CD4-positive, alpha-beta T cell (primary cell): ENCODE measurements around the gene DOCK9. TPM values are rescaled to one million over a fixed set of nuclear protein-coding genes. Genes with fewer than 3 reads are reported as not detected.

Experiments used
- ATAC-seq: fragments of 200-7000 bp; cut with Tn5 transposase; one replicate; pipeline ENCODE4 v1.10.0; 2022; ENCODE audit warnings: mild to moderate bottlenecking; ENCODE audit not compliant: poor library complexity
- CTCF ChIA-PET: fragments of 350-600 bp; sonication (Branson Sonifier 250); formaldehyde crosslinking; loops from one replicate; lab custom pipeline; 2021; ENCODE audit warnings: antibody characterized with exemption, inconsistent platforms; lab: Charles Lee
- POLR2A ChIA-PET: fragments of 350-600 bp; sonication (Branson Sonifier 250); formaldehyde crosslinking; loops from one replicate; lab custom pipeline; 2021; ENCODE audit warnings: antibody characterized with exemption, inconsistent platforms; lab: Charles Lee
- DNase-seq, 14 experiments: peaks; one replicate each; pipeline ENCODE4 v3.0.0-alpha.2; 2013 to 2020; ENCODE audit warnings: mixed read lengths in 2 of 14
- H3K27ac ChIP-seq, 2 donors: one replicate each; pipeline versions ENCODE4 v1.5.1 to v1.7.0; 2013; ENCODE audit warnings: low read length in 2 of 2, low read depth in 1 of 2, mild to moderate bottlenecking in 1 of 2
- H3K27me3 ChIP-seq, 2 experiments: 1 replicate in 1 of 2; 2 replicates in 1 of 2; pipeline versions ENCODE4 v1.6.1 to v1.7.0; 2013; ENCODE audit warnings: low read length in 2 of 2, control low read depth in 1 of 2, mild to moderate bottlenecking in 1 of 2, moderate library complexity in 1 of 2; ENCODE audit not compliant: insufficient read depth in 2 of 2, control insufficient read depth in 1 of 2
- H3K36me3 ChIP-seq: one replicate; pipeline ENCODE4 v1.6.1; 2013; ENCODE audit warnings: low read length, control low read depth; ENCODE audit not compliant: insufficient read depth
- H3K4me1 ChIP-seq: one replicate; pipeline ENCODE4 v1.6.1; 2013; ENCODE audit warnings: low read length, control low read depth; ENCODE audit not compliant: insufficient read depth
- H3K4me3 ChIP-seq: one replicate; pipeline ENCODE4 v1.5.1; 2013; ENCODE audit warnings: mild to moderate bottlenecking, low read length, moderate library complexity
- H3K9me3 ChIP-seq, 2 experiments: 1 replicate in 1 of 2; 2 replicates in 1 of 2; pipeline versions ENCODE4 v1.6.1 to v1.7.0; 2013; ENCODE audit warnings: low read length in 2 of 2, mild to moderate bottlenecking in 2 of 2, control low read depth in 1 of 2, moderate library complexity in 1 of 2; ENCODE audit not compliant: control insufficient read depth in 1 of 2, insufficient read depth in 1 of 2
- H3K27ac Mint-ChIP-seq: one replicate; pipeline ENCODE4 v1.8.0; 2020; ENCODE audit warnings: mixed read lengths
- H3K27me3 Mint-ChIP-seq: one replicate; pipeline ENCODE4 v1.8.0; 2021; ENCODE audit warnings: mixed read lengths
- H3K36me3 Mint-ChIP-seq: one replicate; pipeline ENCODE4 v1.8.0; 2021; ENCODE audit warnings: low read depth, mixed read lengths
- H3K4me1 Mint-ChIP-seq: one replicate; pipeline ENCODE4 v1.8.0; 2021; ENCODE audit warnings: low read depth, mixed read lengths
- H3K4me3 Mint-ChIP-seq: one replicate; pipeline ENCODE4 v1.8.0; 2020; ENCODE audit warnings: mild to moderate bottlenecking, mixed read lengths
- H3K9me3 Mint-ChIP-seq: one replicate; pipeline ENCODE4 v1.8.0; 2020; ENCODE audit warnings: mixed read lengths
- intact Hi-C, 2 experiments: fragments of 100-400 bp; cut with DNase I in 1 of 2; cut with micrococcal nuclease in 1 of 2; formaldehyde crosslinking; loops; one replicate each; pipeline versions ENCODE4 v1.15.1 to v1.9.0; 2023 to 2025; cut with DNase I, micrococcal nuclease
- total RNA-seq, 174 experiments: library from RNA in 2 of 174; stranded (reverse) in 2 of 174; gene quantifications; one replicate each; pipeline ENCODE4 v1.2.3 and lab custom pipeline; 2021 to 2026
- TF ChIP-seq, protein P1 (sequence below): fragments of 200-600 bp; IDR thresholded peaks from one replicate; pipeline ENCODE4 v1.8.0; 2022; ENCODE audit warnings: antibody characterized with exemption, mild to moderate bottlenecking

The DOCK9 gene
- total RNA-seq, 2 experiments from 2014 or later, result 76.3 to 79.3 TPM

DNA sequence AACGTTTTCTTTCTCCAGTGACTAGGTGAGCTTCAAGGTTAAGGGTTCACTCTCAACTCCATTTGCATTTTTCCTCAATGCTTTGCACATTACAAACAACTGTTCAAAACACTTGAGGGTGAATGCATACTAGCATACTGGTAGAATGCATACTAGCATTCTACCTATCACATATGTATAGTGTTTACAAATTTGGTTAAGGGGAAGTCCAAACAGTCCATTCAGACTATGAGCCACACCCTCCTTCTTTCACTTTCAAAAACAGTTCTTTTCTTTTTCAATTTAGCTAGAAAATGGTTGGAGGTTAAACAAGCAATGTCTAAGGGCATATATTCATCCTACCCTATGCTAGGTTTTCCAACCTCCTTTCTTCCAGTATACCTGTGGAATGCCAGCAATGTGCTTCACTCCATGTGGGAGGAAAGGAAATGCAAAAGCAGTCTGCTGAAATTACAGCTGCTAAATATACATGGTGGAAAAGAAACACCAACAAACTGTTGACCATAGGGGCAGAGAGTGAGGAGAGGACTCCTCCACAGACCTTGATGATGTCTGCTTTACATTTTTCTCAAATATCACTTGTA is 102.6 kb downstream of the DOCK9 start:
- no peaks in the 10 kb centered on the region for H3K4me1 ChIP-seq
- Mint-ChIP-seq H3K4me1 (peaks cover 34% of the 10 kb centered on the region), H3K4me3 (no peak overlapping the region), H3K36me3 (peaks cover 100% of the 10 kb centered on the region), H3K9me3 (no peaks in the 10 kb centered on the region), H3K27ac (peak overlapping the region; percentile 49), H3K27me3 (no peaks in the 10 kb centered on the region)
- ChIA-PET CTCF (interaction anchor here (1.6 kb wide), 2 partner anchors 32 to 36 kb away, joined by 3 to 4 read pairs; no protein-coding TSS in a partner anchor), POLR2A (interaction anchor here (0.8 kb wide), 1 partner anchor 204 kb away, joined by 3 read pairs; no protein-coding TSS in a partner anchor)
- H3K27me3 ChIP-seq, result no peaks in the 10 kb centered on the region
- no peak for DNase-seq
- H3K4me3 ChIP-seq, result no peak overlapping the region
- no peak overlapping the region for H3K27ac ChIP-seq
- peaks cover 89% of the 10 kb centered on the region for H3K36me3 ChIP-seq
- peak; percentile 46 for ATAC-seq
- TF ChIP-seq, protein P1, sequence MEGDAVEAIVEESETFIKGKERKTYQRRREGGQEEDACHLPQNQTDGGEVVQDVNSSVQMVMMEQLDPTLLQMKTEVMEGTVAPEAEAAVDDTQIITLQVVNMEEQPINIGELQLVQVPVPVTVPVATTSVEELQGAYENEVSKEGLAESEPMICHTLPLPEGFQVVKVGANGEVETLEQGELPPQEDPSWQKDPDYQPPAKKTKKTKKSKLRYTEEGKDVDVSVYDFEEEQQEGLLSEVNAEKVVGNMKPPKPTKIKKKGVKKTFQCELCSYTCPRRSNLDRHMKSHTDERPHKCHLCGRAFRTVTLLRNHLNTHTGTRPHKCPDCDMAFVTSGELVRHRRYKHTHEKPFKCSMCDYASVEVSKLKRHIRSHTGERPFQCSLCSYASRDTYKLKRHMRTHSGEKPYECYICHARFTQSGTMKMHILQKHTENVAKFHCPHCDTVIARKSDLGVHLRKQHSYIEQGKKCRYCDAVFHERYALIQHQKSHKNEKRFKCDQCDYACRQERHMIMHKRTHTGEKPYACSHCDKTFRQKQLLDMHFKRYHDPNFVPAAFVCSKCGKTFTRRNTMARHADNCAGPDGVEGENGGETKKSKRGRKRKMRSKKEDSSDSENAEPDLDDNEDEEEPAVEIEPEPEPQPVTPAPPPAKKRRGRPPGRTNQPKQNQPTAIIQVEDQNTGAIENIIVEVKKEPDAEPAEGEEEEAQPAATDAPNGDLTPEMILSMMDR, result no peak
- intact Hi-C loops, result loop anchor here in 1 of 2 experiments (10.0 kb wide), 1 partner anchor 160 kb away; no protein-coding TSS in a partner anchor
- H3K9me3 ChIP-seq, result peaks cover 0 to 3% of the 10 kb centered on the region in 2 experiments

DNA sequence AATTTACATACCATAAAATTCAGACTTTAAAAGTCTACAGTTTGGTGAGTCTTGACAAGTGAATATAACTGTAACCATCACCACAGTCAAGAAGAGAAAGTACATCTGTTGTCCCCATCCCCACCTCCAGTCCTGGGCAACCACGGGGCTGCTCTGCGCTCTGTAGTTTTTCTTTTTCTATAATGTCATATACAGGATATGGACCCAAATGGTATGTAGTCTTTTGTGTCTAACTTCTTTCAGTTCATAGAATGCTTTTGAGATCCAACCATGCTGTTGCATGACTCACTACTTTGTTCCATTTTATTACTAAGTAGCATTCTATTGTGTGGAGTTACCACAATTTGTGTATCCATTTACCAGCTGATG is 103.9 kb downstream of the DOCK9 start:
- ATAC-seq (no peak), DNase-seq (no peak)
- no peak overlapping the region for H3K4me3 ChIP-seq
- H3K27ac ChIP-seq, result no peak overlapping the region
- no peaks in the 10 kb centered on the region for H3K9me3 Mint-ChIP-seq
- no peak overlapping the region for H3K4me3 Mint-ChIP-seq
- intact Hi-C loops, result loop anchor here in 1 of 2 experiments (10.0 kb wide), 1 partner anchor 161 kb away; no protein-coding TSS in a partner anchor
- POLR2A ChIA-PET, result no interaction called here
- peaks cover 34% of the 10 kb centered on the region for H3K4me1 Mint-ChIP-seq
- H3K36me3 ChIP-seq, result peaks cover 83% of the 10 kb centered on the region
- no peaks in the 10 kb centered on the region for H3K27me3 ChIP-seq
- no peaks in the 10 kb centered on the region for H3K27me3 Mint-ChIP-seq
- CTCF ChIA-PET, result interaction anchor here (1.6 kb wide), 1 partner anchor 31 kb away, joined by 4 read pairs; no protein-coding TSS in a partner anchor
- TF ChIP-seq, protein P1, result no peak
- H3K9me3 ChIP-seq, result peaks cover 0 to 3% of the 10 kb centered on the region in 2 experiments
- H3K27ac Mint-ChIP-seq, result no peak overlapping the region
- H3K36me3 Mint-ChIP-seq, result peaks cover 100% of the 10 kb centered on the region
- no peaks in the 10 kb centered on the region for H3K4me1 ChIP-seq

- Mint-ChIP-seq H3K4me3 (no peak overlapping the region), H3K4me1 (peaks cover 34% of the 10 kb centered on the region), H3K27me3 (no peaks in the 10 kb centered on the region), H3K27ac (no peak overlapping the region), H3K9me3 (no peaks in the 10 kb centered on the region), H3K36me3 (peaks cover 100% of the 10 kb centered on the region)
- CTCF ChIA-PET, result no interaction called here
- Histone ChIP-seq H3K27me3 (no peaks in the 10 kb centered on the region), H3K4me1 (no peaks in the 10 kb centered on the region), H3K4me3 (no peak overlapping the region), H3K9me3 (peaks cover 0 to 3% of the 10 kb centered on the region in 2 experiments), H3K36me3 (peaks cover 79% of the 10 kb centered on the region), H3K27ac (no peak overlapping the region)
- ATAC-seq (no peak), DNase-seq (no peak)
- intact Hi-C loops, result loop anchor here in 1 of 2 experiments (10.0 kb wide), 1 partner anchor 161 kb away; no protein-coding TSS in a partner anchor
- TF ChIP-seq, protein P1, result no peak
- POLR2A ChIA-PET, result no interaction called here
Measured at GRCh38 chr13:98873377-98874028, 104.4 kb downstream of the DOCK9 start.
